ENCODE data around the gene DTD1.

Gene DTD1

GRCh38 chr20:18678549-18679419 lies 90.9 kb downstream of the DTD1 start:
- ATAC-seq (ENCODE audit: low read depth) (no peak), DNase-seq (ENCODE audit: low spot score) (no peak)
- Histone ChIP-seq H3K4me3 (ENCODE audit: severe bottlenecking) (no peak overlapping the region), H3K36me3 (ENCODE audit: low read depth) (no peaks in the 10 kb centered on the region), H3K9me3 (ENCODE audit: severe bottlenecking) (no peaks in the 10 kb centered on the region), H3K4me1 (ENCODE audit: insufficient read depth, poor library complexity, severe bottlenecking) (no peaks in the 10 kb centered on the region), H3K27me3 (ENCODE audit: insufficient read depth, poor library complexity, severe bottlenecking) (no peaks in the 10 kb centered on the region), H3K27ac (ENCODE audit: poor library complexity, severe bottlenecking) (no peak overlapping the region)
- no peak for TF ChIP-seq CTCF (IDR thresholded peaks at IDR 0.05; ENCODE audit: poor library complexity, severe bottlenecking)

- no peaks in the 10 kb centered on the region for H3K36me3 ChIP-seq (ENCODE audit: low read depth)
- ATAC-seq (ENCODE audit: low read depth) = no peak
Measured at GRCh38 chr20:18683839-18684238, 96.0 kb downstream of the DTD1 start.

GRCh38 chr20:18684775-18685174 lies 96.9 kb downstream of the DTD1 start:
- Histone ChIP-seq H3K4me1 (ENCODE audit: insufficient read depth, poor library complexity, severe bottlenecking) (no peaks in the 10 kb centered on the region), H3K36me3 (ENCODE audit: low read depth) (no peaks in the 10 kb centered on the region), H3K9me3 (ENCODE audit: severe bottlenecking) (no peaks in the 10 kb centered on the region), H3K27me3 (ENCODE audit: insufficient read depth, poor library complexity, severe bottlenecking) (no peaks in the 10 kb centered on the region), H3K27ac (ENCODE audit: poor library complexity, severe bottlenecking) (no peak overlapping the region), H3K4me3 (ENCODE audit: severe bottlenecking) (no peak overlapping the region)
- no peak for TF ChIP-seq CTCF (IDR thresholded peaks at IDR 0.05; ENCODE audit: poor library complexity, severe bottlenecking)
- DNase-seq (ENCODE audit: low spot score) (no peak), ATAC-seq (ENCODE audit: low read depth) (no peak)

More at GRCh38 chr20:18683839-18684238, 96.0 kb downstream of the DTD1 start:
- Histone ChIP-seq H3K4me1 (ENCODE audit: insufficient read depth, poor library complexity, severe bottlenecking) (no peaks in the 10 kb centered on the region), H3K27ac (ENCODE audit: poor library complexity, severe bottlenecking) (no peak overlapping the region), H3K4me3 (ENCODE audit: severe bottlenecking) (no peak overlapping the region), H3K9me3 (ENCODE audit: severe bottlenecking) (no peaks in the 10 kb centered on the region), H3K27me3 (ENCODE audit: insufficient read depth, poor library complexity, severe bottlenecking) (no peaks in the 10 kb centered on the region)
- no peak for TF ChIP-seq CTCF (IDR thresholded peaks at IDR 0.05; ENCODE audit: poor library complexity, severe bottlenecking)
- no peak for DNase-seq (ENCODE audit: low spot score)

- H3K4me3 ChIP-seq (ENCODE audit: severe bottlenecking) = no peak overlapping the region
- DNase-seq (ENCODE audit: low spot score) (no peak), ATAC-seq (ENCODE audit: low read depth) (no peak)
- no peak overlapping the region for H3K27ac ChIP-seq (ENCODE audit: poor library complexity, severe bottlenecking)
- no peaks in the 10 kb centered on the region for H3K4me1 ChIP-seq (ENCODE audit: insufficient read depth, poor library complexity, severe bottlenecking)
- TF ChIP-seq CTCF (IDR thresholded peaks at IDR 0.05; ENCODE audit: poor library complexity, severe bottlenecking) = no peak
- H3K27me3 ChIP-seq (ENCODE audit: insufficient read depth, poor library complexity, severe bottlenecking) = no peaks in the 10 kb centered on the region
- no peaks in the 10 kb centered on the region for H3K36me3 ChIP-seq (ENCODE audit: low read depth)
- H3K9me3 ChIP-seq (ENCODE audit: severe bottlenecking) = no peaks in the 10 kb centered on the region
Measured at GRCh38 chr20:18685406-18685805, 97.6 kb downstream of the DTD1 start.

GRCh38 chr20:18686696-18687095 lies 98.8 kb downstream of the DTD1 start:
- no peak for ATAC-seq (ENCODE audit: low read depth)

More at GRCh38 chr20:18686696-18687095, 98.8 kb downstream of the DTD1 start:
- no peak for TF ChIP-seq CTCF (IDR thresholded peaks at IDR 0.05; ENCODE audit: poor library complexity, severe bottlenecking)
- DNase-seq (ENCODE audit: low spot score) = no peak
- Histone ChIP-seq H3K9me3 (ENCODE audit: severe bottlenecking) (no peaks in the 10 kb centered on the region), H3K4me1 (ENCODE audit: insufficient read depth, poor library complexity, severe bottlenecking) (no peaks in the 10 kb centered on the region), H3K27me3 (ENCODE audit: insufficient read depth, poor library complexity, severe bottlenecking) (no peaks in the 10 kb centered on the region), H3K27ac (ENCODE audit: poor library complexity, severe bottlenecking) (no peak overlapping the region), H3K36me3 (ENCODE audit: low read depth) (no peaks in the 10 kb centered on the region), H3K4me3 (ENCODE audit: severe bottlenecking) (no peak overlapping the region)
